ENCODE data around the gene ERBB2.
"Not testable (repeated sequence)": the region's sequence is repeated elsewhere in the genome, so short reads cannot be mapped to it uniquely, and the experiment has no call there.

Gene ERBB2

DNA sequence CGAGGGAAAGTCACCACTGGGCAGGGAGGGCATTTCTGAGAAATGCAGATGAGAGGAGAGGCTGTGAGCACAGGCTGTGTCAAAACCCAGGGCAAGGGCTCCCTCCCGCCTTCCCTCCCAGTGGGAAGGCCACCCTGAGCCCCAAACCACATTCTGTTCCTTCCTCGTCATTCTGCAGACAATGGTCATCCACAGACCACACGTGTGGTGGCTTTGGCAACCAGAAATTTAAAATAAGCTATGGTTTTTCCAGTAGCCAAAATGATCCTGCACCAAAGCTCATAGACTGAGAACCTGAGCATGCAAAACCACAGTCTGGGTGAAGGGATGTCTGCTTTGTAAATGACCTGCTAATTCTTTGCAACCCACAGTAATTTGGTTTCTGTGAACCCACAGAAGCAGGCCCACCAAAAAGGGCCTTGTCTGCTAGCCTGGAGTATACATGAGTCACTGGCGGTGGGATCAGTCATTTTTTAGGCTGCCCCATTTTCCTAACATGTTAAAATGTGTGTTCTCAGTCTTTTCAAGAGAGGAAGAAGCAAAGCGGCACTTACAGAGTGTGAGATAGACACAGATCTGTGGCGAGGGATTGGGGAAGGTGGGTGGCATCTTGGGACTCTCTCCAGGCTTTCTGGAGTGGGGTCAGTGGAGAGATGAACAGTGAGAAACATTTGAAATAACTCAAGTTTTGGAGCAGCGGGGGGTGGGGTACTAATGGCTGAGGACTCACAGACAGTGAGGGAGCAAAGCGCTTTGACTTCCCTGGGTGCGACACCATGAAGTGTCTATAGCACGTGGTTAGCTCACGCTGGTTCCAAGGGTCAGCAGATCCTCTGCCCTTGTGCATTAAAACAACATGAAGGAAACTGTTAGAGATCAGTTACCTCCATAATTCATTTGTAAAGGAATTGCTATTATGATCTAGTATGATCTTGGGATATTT, 58.3 kb downstream of the ERBB2 start:
- DNase-seq (ENCODE audit: low spot score) = peak; percentile 50
- TF ChIP-seq, protein P1, sequence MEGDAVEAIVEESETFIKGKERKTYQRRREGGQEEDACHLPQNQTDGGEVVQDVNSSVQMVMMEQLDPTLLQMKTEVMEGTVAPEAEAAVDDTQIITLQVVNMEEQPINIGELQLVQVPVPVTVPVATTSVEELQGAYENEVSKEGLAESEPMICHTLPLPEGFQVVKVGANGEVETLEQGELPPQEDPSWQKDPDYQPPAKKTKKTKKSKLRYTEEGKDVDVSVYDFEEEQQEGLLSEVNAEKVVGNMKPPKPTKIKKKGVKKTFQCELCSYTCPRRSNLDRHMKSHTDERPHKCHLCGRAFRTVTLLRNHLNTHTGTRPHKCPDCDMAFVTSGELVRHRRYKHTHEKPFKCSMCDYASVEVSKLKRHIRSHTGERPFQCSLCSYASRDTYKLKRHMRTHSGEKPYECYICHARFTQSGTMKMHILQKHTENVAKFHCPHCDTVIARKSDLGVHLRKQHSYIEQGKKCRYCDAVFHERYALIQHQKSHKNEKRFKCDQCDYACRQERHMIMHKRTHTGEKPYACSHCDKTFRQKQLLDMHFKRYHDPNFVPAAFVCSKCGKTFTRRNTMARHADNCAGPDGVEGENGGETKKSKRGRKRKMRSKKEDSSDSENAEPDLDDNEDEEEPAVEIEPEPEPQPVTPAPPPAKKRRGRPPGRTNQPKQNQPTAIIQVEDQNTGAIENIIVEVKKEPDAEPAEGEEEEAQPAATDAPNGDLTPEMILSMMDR (IDR thresholded peaks at IDR 0.05; ENCODE audit: extremely low read depth, missing control alignments) = no peak

DNA sequence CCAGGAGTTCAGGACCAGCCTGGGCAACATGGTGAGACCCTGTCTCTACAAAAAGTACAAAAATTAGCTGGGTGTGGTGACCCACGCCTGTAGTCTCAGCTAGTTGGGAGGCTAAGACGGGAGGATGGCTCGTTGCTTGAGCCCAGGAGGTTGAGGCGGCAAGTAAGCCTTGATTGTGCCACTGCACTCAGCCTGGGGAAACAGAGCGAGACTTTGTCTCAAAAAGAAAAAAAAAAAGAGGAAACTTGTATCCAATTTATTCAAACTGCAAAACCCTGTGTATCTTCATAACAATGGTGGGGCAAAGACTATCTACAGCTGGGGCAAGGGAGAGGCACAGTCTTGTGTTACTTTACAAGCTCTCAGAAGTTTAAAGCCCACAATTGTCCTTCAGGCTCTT, 59.3 kb downstream of the ERBB2 start:
- no peak for DNase-seq (ENCODE audit: low spot score)
- TF ChIP-seq, protein P1 (IDR thresholded peaks at IDR 0.05; ENCODE audit: extremely low read depth, missing control alignments) = no peak

GRCh38 chr17:39761861-39762496, 62.1 kb downstream of the ERBB2 start:
- TF ChIP-seq, protein P1 (IDR thresholded peaks at IDR 0.05; ENCODE audit: extremely low read depth, missing control alignments) = no peak

DNA sequence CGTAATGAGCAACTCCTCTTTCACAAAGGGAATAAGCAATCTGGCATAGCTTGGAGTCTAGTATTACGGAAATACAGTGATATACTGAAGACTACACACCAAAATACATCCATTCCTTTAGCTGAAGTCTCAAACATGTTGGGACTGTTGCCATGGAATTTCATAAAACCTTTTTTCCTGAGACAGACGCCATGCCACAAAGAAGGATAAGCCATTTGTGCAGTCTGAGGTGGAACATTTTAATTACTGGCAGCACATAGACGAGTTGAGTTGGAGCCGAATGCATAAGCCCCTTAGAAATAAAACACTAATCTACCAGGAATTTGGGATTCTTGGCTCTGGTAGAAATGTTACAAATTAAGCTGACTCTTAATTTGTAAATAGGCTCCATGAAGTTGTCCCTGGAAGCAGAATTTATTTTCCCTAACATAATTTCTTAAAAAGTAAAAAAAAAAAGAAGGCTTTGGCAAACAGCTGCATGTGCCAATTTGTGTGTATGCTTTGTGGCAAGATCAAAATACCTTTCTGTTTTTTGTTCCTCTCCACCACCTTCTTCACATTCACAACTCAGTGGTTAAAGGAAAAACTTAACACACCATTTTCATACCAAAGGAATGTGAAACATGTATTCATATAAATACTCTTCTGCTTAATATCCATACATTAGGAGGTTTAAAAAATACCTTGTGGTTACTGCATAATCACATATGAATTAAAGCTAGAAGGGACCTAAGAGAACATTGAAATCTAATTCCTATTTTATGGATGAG, 63.4 kb downstream of the ERBB2 start:
- TF ChIP-seq, protein P1 (IDR thresholded peaks at IDR 0.05; ENCODE audit: extremely low read depth, missing control alignments) = no peak
- no peak for DNase-seq (ENCODE audit: low spot score)

More at GRCh38 chr17:39761861-39762496, 62.1 kb downstream of the ERBB2 start:
- no peak for DNase-seq (ENCODE audit: low spot score)

DNA sequence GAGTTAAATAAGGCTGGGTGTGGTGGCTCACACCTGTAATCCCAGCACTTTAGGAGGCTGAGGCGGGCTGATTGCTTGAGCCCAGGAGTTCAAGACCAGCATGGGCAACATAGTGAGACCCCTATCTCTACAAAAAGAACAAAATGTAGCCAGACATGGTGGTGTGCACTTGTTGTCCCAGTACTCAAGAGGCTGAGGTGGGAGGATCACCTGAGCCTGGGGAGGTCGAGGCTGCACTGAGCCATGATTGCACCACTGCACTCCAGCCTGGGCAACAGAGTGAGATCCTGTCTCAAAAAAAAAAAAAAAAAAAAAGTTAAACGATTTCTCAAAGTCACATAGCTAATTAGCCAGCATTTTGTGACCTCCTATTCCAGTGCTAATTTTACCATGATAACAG, 64.3 kb downstream of the ERBB2 start:
- DNase-seq (ENCODE audit: low spot score) = not testable (repeated sequence)

GRCh38 chr17:39765175-39765574, 65.3 kb downstream of the ERBB2 start:
- no peak for DNase-seq (ENCODE audit: low spot score)
- TF ChIP-seq, protein P1 (IDR thresholded peaks at IDR 0.05; ENCODE audit: extremely low read depth, missing control alignments) = no peak

DNA sequence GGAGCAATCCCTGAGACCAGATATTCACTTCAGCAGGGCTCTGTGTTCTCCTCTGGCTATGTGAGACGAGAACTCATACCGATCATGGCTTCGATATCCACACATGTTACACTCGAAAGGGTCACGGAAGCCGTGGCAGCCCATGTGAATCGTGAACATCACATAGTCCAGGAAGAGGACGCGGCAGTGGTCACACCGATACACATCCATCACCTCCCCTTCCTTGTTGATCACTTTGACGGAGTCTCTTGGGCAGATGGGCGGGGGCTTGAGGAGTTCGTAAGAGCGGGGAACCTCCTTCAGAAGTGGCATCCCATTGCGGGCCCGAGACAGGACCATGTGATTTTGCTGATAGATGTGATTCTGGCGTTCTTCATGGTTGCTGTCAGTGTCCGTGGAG, 65.9 kb downstream of the ERBB2 start:
- DNase-seq (ENCODE audit: low spot score) = no peak
- TF ChIP-seq, protein P1 (IDR thresholded peaks at IDR 0.05; ENCODE audit: extremely low read depth, missing control alignments) = no peak
